ENCODE measurements around the gene KRTAP9-2.
"Not testable (repeated sequence)": the region's sequence is repeated elsewhere in the genome, so short reads cannot be mapped to it uniquely, and the experiment has no call there.

Gene KRTAP9-2, protein sequence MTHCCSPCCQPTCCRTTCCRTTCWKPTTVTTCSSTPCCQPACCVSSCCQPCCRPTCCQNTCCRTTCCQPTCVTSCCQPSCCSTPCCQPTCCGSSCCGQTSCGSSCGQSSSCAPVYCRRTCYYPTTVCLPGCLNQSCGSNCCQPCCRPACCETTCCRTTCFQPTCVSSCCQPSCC

DNA sequence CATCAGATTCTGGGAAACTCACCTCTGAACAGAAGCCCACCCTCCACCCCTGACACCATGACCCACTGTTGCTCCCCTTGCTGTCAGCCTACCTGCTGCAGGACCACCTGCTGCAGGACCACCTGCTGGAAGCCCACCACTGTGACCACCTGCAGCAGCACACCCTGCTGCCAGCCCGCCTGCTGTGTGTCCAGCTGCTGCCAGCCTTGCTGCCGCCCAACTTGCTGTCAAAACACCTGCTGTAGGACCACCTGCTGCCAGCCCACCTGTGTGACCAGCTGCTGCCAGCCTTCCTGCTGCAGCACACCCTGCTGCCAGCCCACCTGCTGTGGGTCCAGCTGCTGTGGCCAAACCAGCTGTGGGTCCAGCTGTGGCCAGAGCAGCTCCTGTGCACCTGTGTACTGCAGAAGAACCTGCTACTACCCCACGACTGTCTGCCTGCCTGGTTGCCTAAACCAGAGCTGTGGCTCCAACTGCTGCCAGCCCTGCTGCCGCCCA, at the start of gene KRTAP9-2:
KRTAP9-2 (plus strand) TSS at position 51 of the 498 bp plus-strand sequence; CDS start at position 58, 7 bp downstream.
- DNase-seq = not testable (repeated sequence)

DNA sequence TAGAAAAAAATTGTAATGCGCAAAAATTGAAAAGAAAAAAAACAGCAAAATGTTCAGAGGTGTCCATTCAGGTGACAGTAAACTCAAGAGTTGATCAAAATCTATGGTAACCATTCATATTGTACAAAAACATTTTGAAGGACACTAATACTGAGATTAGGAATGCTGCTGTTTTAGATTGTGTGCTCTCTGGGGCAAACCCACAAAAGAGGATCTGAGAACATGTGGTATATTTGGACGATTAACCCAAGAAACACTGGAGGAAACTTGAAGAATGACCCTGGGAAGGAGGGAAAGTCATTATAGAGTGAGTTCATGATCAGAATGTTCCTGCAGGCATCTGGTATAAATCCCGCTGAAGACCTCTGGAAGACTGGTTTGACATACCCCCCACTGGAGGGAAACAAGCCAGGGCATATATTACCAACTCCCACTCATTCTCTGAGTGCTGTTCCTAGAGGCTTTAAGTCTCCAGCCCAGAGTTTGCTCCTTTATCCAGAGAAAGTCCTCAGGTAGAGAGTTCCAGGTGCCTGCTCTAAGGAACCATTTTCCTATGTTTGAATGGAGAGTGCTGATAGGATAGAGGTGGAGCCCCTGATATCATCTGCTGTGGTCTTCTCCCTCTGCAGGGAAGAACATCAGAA, 49.6 kb upstream of the KRTAP9-2 start:
- no peak for DNase-seq

DNA sequence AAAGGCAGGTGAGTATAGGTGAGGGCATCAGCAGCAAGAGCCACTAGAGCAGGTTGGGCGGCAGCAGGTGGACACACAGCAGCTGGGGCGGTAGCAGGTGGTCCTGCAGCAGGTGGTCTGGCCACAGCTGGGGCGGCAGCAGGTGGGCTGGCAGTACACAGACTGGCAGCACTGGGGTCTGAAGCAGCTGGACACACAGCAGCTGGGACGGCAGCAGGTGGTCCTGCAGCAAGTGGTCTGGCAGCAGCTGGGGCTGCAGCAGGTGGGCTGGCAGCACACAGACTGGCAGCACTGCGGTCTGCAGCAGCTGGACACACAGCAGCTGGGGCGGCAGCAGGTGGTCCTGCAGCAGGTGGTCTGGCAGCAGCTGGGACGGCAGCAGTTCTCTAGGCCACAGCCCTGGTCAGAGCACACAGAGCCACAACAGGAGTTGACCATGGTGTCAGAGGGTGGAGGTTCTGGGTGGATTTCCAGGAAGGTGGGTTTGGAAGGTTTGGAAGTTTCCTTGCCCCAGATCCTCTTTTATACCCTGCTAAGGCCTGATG, 48.6 kb upstream of the KRTAP9-2 start, which contains the start of gene KRTAP4-2:
KRTAP4-2 (minus strand) TSS at position 495 of the 545 bp plus-strand sequence; CDS start at position 438, 57 bp downstream.
- no peak for DNase-seq

DNA sequence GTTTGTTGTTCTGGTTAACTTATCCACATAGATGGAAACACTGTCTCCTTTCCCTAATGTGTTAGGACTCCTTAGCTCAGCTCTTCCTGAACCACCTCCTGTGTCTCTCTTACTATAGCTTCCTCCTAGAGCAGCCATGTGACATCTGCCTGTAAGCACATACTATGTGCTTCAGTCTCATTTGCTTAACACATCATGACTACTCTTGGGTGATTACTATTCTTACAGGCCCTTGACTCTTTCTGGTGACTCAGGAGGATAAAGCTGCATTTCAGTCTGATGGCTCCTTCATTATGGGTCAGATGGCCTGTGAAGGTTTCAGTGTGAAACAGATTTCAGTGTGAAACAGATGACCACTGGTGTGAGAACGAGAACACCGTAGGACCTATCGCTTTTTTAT, 48.1 kb upstream of the KRTAP9-2 start:
- DNase-seq = no peak

DNA sequence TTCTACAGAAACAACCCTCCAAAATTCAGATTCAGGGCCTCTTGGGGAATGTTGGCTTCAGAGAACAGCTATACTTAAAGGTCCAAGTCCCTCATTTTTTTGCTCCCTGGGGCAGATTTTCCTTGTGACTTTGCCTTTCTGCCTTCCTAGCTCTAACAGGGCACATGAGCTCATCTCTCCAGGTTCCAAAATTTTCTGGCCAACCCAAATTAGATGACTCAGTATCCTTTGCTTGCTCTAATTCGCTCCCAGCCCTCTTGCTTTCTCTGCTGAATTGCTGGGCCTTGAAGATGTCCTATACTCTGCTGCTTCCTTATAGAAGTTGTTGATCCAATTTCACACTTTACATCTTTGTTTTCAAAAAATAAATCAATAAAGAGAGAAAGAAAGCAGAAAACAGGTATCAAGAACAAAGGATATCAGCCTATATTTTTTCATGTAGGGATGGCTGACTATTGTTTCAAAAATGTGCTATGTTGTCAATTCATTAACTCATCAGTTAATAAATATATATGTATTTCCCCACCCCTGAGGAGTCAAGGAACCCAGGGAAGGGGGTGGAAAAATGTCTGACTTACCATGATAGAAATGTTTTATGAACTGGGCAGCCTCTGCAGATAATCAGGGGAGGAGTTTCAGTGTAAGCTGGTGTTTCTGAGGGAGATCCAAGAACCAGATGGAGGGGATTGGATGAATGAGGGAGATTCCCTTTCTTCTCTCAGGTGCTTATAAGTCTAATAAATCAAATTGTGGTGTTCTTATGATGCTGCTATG, 47.4 kb upstream of the KRTAP9-2 start:
- no peak for DNase-seq

DNA sequence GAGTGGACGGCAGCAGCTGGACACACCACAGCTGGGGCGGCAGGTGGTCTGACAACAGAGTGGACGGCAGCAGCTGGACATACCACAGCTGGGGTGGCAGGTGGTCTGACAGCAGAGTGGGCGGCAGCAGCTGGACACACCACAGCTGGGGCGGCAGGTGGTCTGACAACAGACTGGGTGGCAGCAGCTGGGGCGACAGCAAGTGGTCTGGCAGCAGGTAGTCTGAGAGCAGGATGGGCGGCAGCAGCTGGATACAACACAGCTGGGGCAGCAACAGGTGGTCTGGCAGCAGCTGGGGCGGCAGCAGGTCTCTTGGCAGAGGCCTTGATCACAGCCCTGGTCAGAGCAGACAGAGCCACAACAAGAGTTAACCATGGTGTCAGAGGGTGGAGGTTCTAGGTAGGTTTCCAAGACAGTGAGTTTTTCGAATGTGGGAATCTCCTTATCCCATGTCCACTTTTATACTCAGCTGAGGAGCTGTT, 41.9 kb upstream of the KRTAP9-2 start, which contains the start of gene KRTAP4-1:
KRTAP4-1 (minus strand) TSS at position 432 of the 482 bp plus-strand sequence; CDS start at position 375, 57 bp downstream.
- no peak for DNase-seq

DNA sequence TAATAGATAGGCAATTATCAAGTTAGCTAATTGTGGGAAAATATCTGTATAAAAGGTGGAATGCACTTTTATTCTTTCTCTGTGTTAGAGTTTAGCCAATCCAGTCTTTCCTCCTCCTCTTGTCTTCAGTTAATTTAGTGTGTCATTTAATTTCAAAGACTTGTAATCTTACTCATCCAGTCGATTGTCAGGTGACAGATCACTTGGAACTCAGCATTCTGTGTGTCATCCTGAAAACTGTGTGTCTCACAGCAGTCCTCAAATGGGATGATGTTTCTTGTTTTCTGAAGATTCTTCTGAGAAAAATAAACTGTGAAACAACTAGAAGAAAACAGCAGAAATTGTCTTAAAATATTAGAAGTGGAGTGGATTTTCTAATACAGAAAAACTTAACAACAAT, 41.4 kb upstream of the KRTAP9-2 start:
- no peak for DNase-seq

DNA sequence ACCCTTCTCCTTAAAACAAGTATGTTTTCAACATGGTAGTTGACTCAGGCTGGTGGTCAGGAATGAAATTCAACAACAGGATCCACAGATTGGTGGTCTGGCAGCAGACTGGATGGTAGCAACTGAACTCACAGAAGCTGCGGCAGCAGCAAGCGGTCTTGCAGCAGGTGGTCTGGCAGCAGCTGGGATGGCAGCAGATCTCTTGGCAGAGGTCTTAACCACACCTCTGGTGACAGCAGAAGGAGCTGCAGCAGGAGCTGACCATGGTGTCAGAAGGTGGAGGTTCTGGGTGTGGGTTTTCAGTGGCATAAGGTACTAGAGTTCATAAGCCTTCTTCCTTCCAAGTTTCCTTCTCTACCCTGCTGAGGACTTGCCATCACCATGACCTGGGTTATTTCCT, 39.6 kb upstream of the KRTAP9-2 start:
- no peak for DNase-seq

DNA sequence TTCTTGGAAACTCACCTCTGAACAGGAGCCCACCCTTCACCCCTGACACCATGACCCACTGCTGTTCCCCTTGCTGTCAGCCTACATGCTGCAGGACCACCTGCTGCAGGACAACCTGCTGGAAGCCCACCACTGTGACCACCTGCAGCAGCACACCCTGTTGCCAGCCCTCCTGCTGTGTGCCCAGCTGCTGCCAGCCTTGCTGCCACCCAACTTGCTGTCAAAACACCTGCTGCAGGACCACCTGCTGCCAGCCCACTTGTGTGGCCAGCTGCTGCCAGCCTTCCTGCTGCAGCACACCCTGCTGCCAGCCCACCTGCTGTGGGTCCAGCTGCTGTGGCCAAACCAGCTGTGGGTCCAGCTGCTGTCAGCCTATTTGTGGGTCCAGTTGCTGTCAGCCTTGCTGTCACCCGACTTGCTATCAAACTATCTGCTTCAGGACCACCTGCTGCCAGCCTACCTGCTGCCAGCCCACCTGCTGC, 36.6 kb upstream of the KRTAP9-2 start, which contains the start of gene KRTAP9-1:
KRTAP9-1 (plus strand) TSS at position 51 of the 482 bp plus-strand sequence; CDS start at position 51, 0 bp downstream.
- DNase-seq = not testable (repeated sequence)

DNA sequence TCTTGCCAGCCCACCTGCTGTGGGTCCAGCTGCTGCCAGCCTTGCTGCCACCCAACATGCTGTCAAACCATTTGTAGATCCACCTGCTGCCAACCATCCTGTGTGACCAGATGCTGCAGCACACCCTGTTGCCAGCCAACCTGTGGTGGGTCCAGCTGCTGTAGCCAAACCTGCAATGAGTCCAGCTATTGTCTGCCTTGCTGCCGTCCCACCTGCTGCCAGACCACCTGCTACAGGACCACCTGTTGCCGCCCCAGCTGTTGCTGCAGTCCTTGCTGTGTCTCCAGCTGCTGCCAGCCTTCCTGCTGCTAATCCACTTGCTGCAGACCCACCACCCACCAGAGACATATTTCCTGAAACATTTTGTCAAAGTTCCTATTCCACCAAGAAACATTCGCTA, 36.1 kb upstream of the KRTAP9-2 start:
- DNase-seq = no peak

DNA sequence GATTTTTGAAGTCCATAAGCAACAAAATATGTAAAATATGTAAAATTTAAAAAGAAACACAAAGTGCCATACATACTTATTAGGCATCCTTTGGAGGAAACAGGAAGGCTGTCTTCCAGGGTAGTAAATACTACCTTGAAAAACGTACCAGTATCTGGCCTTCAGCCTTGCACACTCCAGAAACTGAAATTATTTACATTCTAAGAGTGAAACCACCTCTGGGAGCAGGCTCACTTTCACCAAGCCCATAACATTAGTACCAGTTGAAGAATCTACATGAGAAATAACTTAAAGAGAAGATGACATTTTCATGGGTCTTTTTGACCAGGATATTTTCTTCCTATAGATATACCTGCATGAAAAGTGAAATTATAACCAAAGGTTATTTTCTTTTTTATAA, 30.4 kb upstream of the KRTAP9-2 start:
- no peak for DNase-seq

DNA sequence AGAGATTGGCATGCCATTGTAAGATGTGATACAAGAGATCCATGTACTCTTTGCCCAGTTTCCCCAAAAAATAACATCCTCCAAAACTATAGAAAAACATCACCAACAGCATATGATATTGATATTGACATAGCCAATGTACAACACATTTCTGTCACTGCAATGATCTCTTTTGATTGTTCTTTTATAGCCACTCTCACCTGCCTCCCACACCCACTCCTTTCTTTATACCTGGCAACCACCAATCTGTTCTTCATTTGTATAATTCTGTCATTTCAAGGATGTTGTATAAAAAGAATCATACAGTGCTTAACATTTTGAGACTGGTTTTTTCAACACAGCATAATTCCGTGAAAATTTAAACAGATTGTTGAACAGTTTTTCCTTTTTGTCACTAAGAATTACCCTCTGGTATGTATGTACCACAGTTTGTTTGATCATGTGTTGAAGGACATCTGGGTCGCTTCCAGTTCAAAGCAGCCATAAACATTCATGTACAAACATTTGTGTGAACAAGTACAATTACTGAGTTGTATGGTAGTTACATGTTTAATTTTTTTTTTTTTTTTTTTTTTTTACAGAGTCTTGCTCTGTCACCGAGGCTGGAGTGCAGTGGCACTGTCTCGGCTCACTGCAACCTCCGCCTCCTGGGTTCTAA, 26.9 kb upstream of the KRTAP9-2 start:
- DNase-seq = no peak

DNA sequence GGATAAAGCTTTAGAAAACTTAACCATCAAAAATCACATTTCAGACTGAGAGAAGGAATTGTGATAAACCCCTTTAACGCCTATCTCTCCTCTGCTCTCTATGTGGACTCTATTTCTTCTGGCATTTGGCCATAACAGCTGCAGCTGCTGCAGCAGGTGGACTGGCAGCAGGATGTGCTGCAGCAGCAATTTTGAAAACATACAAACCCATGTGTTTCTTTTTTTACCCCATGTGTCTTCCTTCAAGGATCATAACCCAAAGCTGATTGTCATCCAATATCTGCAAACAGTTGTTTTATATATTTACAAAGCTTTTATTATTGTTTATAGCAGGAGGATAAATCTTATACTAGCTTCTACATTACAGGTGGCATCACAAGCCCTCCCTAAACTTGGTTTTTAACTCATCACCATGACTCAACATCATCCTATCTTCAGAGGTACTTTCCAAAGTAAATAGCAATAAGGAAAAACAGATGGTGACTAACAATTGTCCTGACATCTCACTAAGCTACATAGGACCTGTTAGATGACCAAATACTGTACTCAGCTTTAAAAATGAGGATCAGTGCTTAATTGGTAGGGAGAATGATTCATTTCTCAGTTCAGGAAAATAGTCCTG, 14.5 kb upstream of the KRTAP9-2 start:
- DNase-seq = no peak

DNA sequence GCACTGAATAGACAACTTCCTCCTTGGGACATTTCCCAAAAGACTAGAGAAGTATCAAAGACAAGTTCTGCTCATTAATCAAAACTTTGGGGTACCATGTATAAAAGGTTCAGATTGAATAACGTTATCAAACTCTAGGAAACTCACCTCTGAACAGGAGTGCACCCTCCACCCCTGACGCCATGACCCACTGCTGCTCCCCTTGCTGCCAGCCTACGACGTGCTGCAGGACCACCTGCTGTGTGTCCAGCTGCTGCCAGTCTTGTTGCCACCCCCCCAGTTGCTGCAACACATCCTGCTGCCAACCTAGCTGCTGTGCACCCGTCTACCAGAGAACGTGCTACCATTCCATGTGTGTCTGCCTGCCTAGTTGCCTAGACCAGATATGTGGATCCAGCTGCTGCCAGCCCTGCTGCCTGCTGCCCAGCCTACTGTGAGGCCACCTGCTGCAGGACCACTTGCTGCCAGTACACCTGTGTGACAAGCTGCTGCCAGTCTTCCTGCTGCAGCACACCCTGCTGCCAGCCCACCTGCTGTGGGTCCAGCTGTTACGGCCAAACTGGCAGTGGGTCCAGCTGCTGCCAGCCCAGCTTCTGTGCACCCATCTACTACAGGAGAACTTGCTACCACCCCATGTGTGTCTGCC, 13.8 kb upstream of the KRTAP9-2 start:
- no peak for DNase-seq

DNA sequence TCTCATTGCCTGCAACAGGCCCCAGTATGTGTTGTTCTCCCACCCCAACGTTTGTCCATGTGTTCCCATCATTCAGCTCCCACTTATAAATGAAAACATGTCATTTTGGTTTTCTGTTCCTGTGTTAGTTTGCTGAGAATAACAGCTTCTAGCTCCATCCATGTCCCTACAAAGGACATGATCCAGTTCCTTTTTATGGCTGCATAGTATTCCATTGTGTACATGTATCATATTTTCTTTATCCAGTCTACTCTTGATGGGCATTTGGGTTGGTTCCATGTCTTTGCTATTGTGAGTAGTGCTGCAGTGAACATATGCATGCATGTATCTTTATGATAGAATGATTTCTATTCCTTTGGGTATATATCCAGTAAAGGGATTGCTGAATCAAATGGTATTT, 10.8 kb upstream of the KRTAP9-2 start:
- no peak for DNase-seq

DNA sequence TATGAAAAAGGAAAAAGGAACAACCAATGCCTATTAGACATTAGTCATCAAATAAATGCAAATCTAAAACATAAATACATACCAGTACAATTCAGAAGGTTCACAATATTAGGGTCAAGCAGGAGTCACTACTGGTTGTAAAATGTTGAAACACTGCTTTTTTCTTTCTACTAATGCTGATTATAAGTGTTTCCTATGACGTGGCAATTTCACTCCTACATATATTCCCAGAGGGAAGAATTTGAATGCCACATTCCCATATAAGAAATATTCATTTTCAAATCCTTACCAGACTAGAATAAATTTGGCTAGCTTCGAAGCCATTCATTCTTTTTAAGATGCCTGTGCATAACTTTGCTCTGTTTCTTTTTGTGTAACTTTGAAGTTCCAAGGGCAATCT, 2.6 kb upstream of the KRTAP9-2 start:
- no peak for DNase-seq

DNA sequence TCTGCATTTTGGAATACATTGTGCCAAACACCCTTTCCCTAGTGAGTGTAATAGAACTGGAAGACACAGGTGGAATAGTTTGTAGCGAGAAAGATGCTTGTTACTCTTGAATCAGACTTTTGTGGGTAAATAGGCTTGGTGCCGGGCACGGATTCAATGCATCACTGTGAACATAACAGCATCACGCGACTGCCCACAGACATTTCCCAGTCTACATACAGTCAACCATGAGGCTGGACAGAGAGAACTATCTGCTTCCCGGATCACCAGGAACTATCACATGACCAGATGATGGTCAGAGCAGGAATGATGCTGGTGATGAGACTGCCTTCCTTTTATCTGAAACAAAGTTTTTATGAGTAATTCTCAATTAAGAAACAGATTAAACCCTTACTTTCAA, 397 bp upstream of the KRTAP9-2 start:
- DNase-seq = no peak

DNA sequence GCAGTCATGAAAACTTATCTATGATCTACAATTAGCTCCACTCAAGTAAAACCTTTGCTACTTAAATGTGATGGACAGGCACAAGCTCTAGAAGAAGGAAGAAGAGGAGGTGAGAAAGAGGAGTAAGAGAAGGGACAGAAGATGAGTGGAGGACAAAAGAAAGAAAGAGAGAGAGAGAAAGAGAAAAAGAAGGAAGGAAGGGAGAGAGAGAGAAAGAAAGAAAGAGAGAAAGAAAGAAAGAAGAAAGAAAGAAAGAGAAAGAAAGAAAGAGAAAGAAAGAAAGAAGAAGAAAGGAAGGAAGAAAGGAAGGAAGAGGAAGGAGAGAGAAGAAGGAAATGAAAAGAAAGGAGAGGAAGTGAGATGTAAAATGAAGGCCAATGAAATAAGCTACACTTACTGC, 3.6 kb downstream of the KRTAP9-2 start:
- no peak for DNase-seq

DNA sequence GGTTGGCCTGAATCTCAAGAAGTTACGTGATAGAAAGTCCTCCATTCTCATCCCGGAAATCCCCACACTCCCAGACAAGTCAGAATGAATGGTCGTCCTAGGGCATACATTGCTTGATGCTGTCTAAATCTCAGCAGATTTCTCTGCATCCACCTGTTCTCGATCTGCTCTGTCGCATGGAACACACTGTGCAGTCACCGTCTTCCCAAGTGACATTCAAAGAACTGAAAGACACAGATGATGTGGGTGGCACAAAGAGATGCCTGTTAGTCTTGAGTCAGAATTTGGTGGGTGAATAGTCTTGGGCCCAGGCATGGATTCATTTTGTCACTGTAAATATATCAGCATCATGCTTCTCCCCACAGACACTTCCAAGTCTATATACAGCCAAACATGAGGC, 5.3 kb downstream of the KRTAP9-2 start:
- DNase-seq = no peak

DNA sequence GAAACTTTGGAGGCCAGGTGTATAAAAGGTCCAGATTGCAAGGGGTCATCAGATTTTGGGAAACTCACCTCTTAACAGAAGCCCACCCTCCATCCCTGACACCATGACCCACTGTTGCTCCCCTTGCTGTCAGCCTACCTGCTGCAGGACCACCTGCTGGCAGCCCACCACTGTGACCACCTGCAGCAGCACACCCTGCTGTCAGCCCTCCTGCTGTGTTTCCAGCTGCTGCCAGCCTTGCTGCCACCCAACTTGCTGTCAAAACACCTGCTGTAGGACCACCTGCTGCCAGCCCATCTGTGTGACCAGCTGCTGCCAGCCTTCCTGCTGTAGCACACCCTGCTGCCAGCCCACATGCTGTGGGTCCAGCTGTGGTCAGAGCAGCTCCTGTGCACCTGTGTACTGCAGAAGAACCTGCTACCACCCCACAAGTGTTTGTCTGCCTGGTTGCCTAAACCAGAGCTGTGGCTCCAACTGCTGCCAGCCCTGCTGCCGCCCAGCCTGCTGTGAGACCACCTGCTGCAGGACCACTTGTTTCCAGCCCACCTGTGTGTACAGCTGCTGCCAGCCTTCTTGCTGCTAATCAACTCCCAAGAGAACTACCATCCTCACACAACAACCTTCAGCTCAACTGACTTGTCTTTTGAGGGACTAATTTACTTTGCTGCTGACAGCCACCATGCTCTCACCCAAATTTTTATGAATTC, 6.1 kb downstream of the KRTAP9-2 start, which contains the start of gene KRTAP9-3:
KRTAP9-3 (plus strand) TSS at position 51 of the 707 bp plus-strand sequence; CDS start at position 104, 53 bp downstream.
- not testable (repeated sequence) for DNase-seq

All from hematopoietic multipotent progenitor cell treated with erythropoietin and hydrocortisone succinate and interleukin-3 and kit ligand, for 8 days (in vitro differentiated cells).